Liver (tissue), 9 donors: ENCODE measurements around the gene PCDHGA12. TPM values are rescaled to one million over a fixed set of nuclear protein-coding genes. Genes with fewer than 3 reads are reported as not detected.

ENCODE experiments used
- DNase-seq: peaks from one replicate; pipeline ENCODE4 v3.0.0-alpha.2; 2017; ENCODE audit warnings: low spot score
- H3K27ac ChIP-seq, 2 donors: one replicate each; pipeline ENCODE4 v1.7.0; 2013; ENCODE audit warnings: inconsistent platforms in 2 of 2, low read length in 2 of 2, control low read depth in 1 of 2, low read depth in 1 of 2, mild to moderate bottlenecking in 1 of 2
- H3K27me3 ChIP-seq, 4 donors: one replicate each; pipeline versions ENCODE4 v1.6.1 to v1.7.0; 2013; ENCODE audit warnings: low read length in 3 of 4, inconsistent platforms in 1 of 4, mild to moderate bottlenecking in 1 of 4, moderate library complexity in 1 of 4; ENCODE audit not compliant: control insufficient read depth in 4 of 4, insufficient read depth in 4 of 4
- H3K36me3 ChIP-seq, 4 donors: one replicate each; pipeline versions ENCODE4 v1.6.1 to v1.7.0; 2013; ENCODE audit warnings: low read length in 3 of 4, mild to moderate bottlenecking in 3 of 4, low read depth in 1 of 4, moderate library complexity in 1 of 4; ENCODE audit not compliant: control insufficient read depth in 4 of 4, insufficient read depth in 3 of 4
- H3K4me1 ChIP-seq, 4 donors: one replicate each; pipeline versions ENCODE4 v1.6.1 to v1.7.0; 2013; ENCODE audit warnings: low read length in 3 of 4, mild to moderate bottlenecking in 3 of 4, moderate library complexity in 1 of 4; ENCODE audit not compliant: control insufficient read depth in 4 of 4, insufficient read depth in 4 of 4
- H3K4me3 ChIP-seq, 3 donors: one replicate each; pipeline versions ENCODE4 v1.6.1 to v1.7.0; 2013; ENCODE audit warnings: low read length in 3 of 3, control low read depth in 1 of 3, low read depth in 1 of 3, mild to moderate bottlenecking in 1 of 3
- H3K9ac ChIP-seq, 2 donors: one replicate each; pipeline ENCODE4 v1.7.0; 2013; ENCODE audit warnings: low read length in 2 of 2, mild to moderate bottlenecking in 2 of 2, moderate library complexity in 2 of 2, control low read depth in 1 of 2, low read depth in 1 of 2
- H3K9me3 ChIP-seq, 4 donors: one replicate each; pipeline versions ENCODE4 v1.6.1 to v1.7.0; 2013; ENCODE audit warnings: low read length in 3 of 4; ENCODE audit not compliant: control insufficient read depth in 4 of 4
- ATF3 ChIP-seq: IDR thresholded peaks from 2 replicates; pipeline ENCODE4 v1.6.1; 2016; ENCODE audit warnings: antibody characterized with exemption
- EGR1 ChIP-seq, 2 donors: IDR thresholded peaks; 2 replicates each; pipeline ENCODE4 v1.6.1; 2016 to 2018; ENCODE audit warnings: antibody characterized with exemption in 2 of 2, low read depth in 2 of 2
- FOXA1 ChIP-seq: IDR thresholded peaks from 2 replicates; pipeline ENCODE4 v1.6.1; 2016; ENCODE audit warnings: antibody characterized with exemption
- FOXA2 ChIP-seq: IDR thresholded peaks from 2 replicates; pipeline ENCODE4 v1.6.1; 2016; ENCODE audit warnings: antibody characterized with exemption
- HNF4A ChIP-seq, 2 donors: conservative IDR thresholded peaks; 2 replicates each; pipeline ENCODE4 v1.6.1; 2016; ENCODE audit warnings: antibody characterized with exemption in 2 of 2, mild to moderate bottlenecking in 2 of 2
- HNF4G ChIP-seq: IDR thresholded peaks from 2 replicates; pipeline ENCODE4 v1.6.1; 2016; ENCODE audit warnings: antibody characterized with exemption
- JUND ChIP-seq, 2 donors: IDR thresholded peaks; 2 replicates each; pipeline ENCODE4 v1.6.1; 2016; ENCODE audit warnings: antibody characterized with exemption in 2 of 2
- NR2F2 ChIP-seq: IDR thresholded peaks from 2 replicates; pipeline ENCODE4 v1.6.1; 2016; ENCODE audit warnings: antibody characterized with exemption
- RAD21 ChIP-seq, 2 donors: IDR thresholded peaks; 2 replicates each; pipeline ENCODE4 v1.6.1; 2016; ENCODE audit warnings: antibody characterized with exemption in 2 of 2, mild to moderate bottlenecking in 2 of 2
- REST ChIP-seq: IDR thresholded peaks from 2 replicates; pipeline ENCODE4 v1.6.1; 2016; ENCODE audit warnings: antibody characterized with exemption, mild to moderate bottlenecking
- RXRA ChIP-seq, 2 donors: IDR thresholded peaks; 2 replicates each; pipeline ENCODE4 v1.6.1; 2017 to 2018; ENCODE audit warnings: antibody characterized with exemption in 2 of 2, mild to moderate bottlenecking in 1 of 2
- SP1 ChIP-seq: IDR thresholded peaks from 2 replicates; pipeline ENCODE4 v1.6.1; 2018; ENCODE audit warnings: antibody characterized with exemption, mild to moderate bottlenecking
- TAF1 ChIP-seq: conservative IDR thresholded peaks from 2 replicates; pipeline ENCODE4 v1.6.1; 2016; ENCODE audit warnings: antibody characterized with exemption, mild to moderate bottlenecking
- YY1 ChIP-seq: IDR thresholded peaks from 2 replicates; pipeline ENCODE4 v1.6.1; 2016; ENCODE audit warnings: antibody characterized with exemption, mild to moderate bottlenecking
- WGBS: extraction: QIAGEN DNeasy Blood & Tissue Kit; methylation state at CpG from one replicate; pipeline ENCODE4 v1.1.7; 2013; 5-methylcytosine and 5-hydroxymethylcytosine counted together
- polyA plus RNA-seq, 2 donors: library from polyadenylated mRNA; stranded (reverse) in 1 of 2; unstranded in 1 of 2; fragments of 200-250 nt in 1 of 2; fragments of >200 nt in 1 of 2; fragmentation: Nextera tagmentation in 1 of 2; extraction: Ambion mirVana in 1 of 2; gene quantifications; one replicate each; pipeline versions ENCODE4 v1.2.1 to v1.2.3, GENCODE V29; 2013 to 2015
- total RNA-seq, 2 donors: library from RNA; depleted of rRNA; stranded (reverse); fragments of >200 nt; gene quantifications; one replicate each; pipeline ENCODE4 v1.2.3, GENCODE V29; 2014
- TF ChIP-seq, protein P1 (sequence below): fragments of 150-350 bp; IDR thresholded peaks from 2 replicates; pipeline ENCODE4 v1.5.1; 2017; ENCODE audit warnings: improper control_type of control experiment, low read depth, low read length; ENCODE audit not compliant: missing input control
- TF ChIP-seq, protein P2 (sequence below): IDR thresholded peaks from 2 replicates; pipeline ENCODE4 v1.6.1; 2016; ENCODE audit warnings: antibody characterized with exemption
- donor health status: healthy.
- donor health status: healthy.
- donor health status: healthy.
- donor health status: healthy.
- donor health status: healthy.

PCDHGA12 gene
- total RNA-seq (1 to 10 TPM in 1 of 2 donors, under 1 TPM in 1; 0.37 to 1.9 TPM), polyA plus RNA-seq (under 1 TPM; 0.39 to 0.74 TPM)

- Histone ChIP-seq H3K27ac (no peak within 1 kb of the TSS), H3K9ac (no peak within 1 kb of the TSS), H3K27me3 (no peaks in the 10 kb centered on the region), H3K36me3 (peaks cover 0 to 4% (median 0%) of the 10 kb centered on the region in 4 donors), H3K9me3 (peaks cover 45 to 78% (median 51%) of the 10 kb centered on the region in 4 donors), H3K4me1 (peaks cover 0 to 11% (median 2%) of the 10 kb centered on the region in 4 donors), H3K4me3 (peak within 1 kb of the TSS; percentile 15 to 72 (median 62))
- peak; percentile 55 to 76 for TF ChIP-seq RAD21 (IDR thresholded peaks at IDR 0.05)
- TF ChIP-seq, protein P1, sequence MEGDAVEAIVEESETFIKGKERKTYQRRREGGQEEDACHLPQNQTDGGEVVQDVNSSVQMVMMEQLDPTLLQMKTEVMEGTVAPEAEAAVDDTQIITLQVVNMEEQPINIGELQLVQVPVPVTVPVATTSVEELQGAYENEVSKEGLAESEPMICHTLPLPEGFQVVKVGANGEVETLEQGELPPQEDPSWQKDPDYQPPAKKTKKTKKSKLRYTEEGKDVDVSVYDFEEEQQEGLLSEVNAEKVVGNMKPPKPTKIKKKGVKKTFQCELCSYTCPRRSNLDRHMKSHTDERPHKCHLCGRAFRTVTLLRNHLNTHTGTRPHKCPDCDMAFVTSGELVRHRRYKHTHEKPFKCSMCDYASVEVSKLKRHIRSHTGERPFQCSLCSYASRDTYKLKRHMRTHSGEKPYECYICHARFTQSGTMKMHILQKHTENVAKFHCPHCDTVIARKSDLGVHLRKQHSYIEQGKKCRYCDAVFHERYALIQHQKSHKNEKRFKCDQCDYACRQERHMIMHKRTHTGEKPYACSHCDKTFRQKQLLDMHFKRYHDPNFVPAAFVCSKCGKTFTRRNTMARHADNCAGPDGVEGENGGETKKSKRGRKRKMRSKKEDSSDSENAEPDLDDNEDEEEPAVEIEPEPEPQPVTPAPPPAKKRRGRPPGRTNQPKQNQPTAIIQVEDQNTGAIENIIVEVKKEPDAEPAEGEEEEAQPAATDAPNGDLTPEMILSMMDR: peak; percentile 16
- TF ChIP-seq RXRA (IDR thresholded peaks at IDR 0.05): no peak
- 14% methylated on average over 33 of the region's 33 CpGs for WGBS
- no peak for DNase-seq
These were observed at the start of gene PCDHGA12 for GRCh38 chr5:141430332-141431113. TSS of gene PCDHGA12 (plus strand) at chr5:141430507. CDS start at chr5:141430760, 253 bp downstream.

DNA sequence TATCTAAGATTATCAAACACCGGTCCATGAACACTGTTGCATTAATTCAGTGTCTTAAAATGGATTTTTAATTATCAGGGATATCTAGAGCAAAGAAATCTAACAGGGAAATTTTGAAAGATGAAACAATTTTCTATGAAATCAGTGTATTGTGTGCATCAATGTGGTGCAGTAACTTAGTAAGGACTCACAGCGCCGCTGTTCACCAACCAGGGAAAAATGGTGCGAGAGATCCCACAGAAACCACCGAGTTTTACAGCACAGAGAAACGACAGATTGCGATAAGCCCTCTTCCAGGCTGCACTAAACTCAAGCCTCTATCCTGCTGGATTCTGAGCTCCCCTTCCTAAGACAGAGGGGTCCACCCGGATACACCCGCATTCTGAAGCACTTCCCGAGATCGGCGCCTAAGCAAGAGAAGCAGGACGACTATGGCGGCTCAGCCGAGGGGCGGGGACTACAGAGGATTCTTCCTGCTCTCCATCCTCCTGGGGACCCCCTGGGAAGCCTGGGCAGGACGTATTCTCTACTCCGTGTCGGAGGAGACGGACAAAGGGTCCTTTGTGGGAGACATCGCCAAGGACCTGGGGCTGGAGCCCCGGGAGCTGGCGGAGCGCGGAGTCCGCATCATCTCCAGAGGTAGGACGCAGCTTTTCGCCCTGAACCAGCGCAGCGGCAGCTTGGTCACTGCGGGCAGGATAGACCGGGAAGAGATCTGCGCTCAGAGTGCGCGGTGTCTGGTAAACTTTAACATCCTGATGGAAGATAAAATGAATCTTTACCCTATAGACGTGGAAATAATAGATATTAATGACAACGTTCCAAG is 47.6 kb upstream of the PCDHGA12 start, which contains the start of gene PCDHGA7:
Gene PCDHGA7 (plus strand): TSS at position 274 of the 826 bp plus-strand sequence. CDS start 158 bp downstream, at position 432.
- no peaks in the 10 kb centered on the region for H3K36me3 ChIP-seq
- H3K9ac ChIP-seq: no peak within 1 kb of the TSS
- H3K4me3 ChIP-seq: peak within 1 kb of the TSS; percentile 1 to 69 (median 63)
- H3K27ac ChIP-seq: no peak within 1 kb of the TSS
- 16% methylated on average over 37 of the region's 37 CpGs for WGBS
- peaks cover 21 to 67% (median 33%) of the 10 kb centered on the region in 4 donors for H3K9me3 ChIP-seq
- no peaks in the 10 kb centered on the region for H3K4me1 ChIP-seq
- peaks cover 0 to 6% (median 0%) of the 10 kb centered on the region in 4 donors for H3K27me3 ChIP-seq
- TF ChIP-seq HNF4G (no peak), FOXA2 (no peak), FOXA1 (no peak), YY1 (no peak), JUND (IDR thresholded peaks at IDR 0.05) (no peak), ATF3 (no peak), SP1 (no peak), EGR1 (IDR thresholded peaks at IDR 0.05; ENCODE audit: low read depth in 2 of 2) (no peak), NR2F2 (no peak), TAF1 (no peak), RAD21 (IDR thresholded peaks at IDR 0.05) (no peak), HNF4A (conservative IDR thresholded peaks at IDR 0.05) (no peak), RXRA (IDR thresholded peaks at IDR 0.05) (no peak), REST (no peak)
- TF ChIP-seq, protein P2, sequence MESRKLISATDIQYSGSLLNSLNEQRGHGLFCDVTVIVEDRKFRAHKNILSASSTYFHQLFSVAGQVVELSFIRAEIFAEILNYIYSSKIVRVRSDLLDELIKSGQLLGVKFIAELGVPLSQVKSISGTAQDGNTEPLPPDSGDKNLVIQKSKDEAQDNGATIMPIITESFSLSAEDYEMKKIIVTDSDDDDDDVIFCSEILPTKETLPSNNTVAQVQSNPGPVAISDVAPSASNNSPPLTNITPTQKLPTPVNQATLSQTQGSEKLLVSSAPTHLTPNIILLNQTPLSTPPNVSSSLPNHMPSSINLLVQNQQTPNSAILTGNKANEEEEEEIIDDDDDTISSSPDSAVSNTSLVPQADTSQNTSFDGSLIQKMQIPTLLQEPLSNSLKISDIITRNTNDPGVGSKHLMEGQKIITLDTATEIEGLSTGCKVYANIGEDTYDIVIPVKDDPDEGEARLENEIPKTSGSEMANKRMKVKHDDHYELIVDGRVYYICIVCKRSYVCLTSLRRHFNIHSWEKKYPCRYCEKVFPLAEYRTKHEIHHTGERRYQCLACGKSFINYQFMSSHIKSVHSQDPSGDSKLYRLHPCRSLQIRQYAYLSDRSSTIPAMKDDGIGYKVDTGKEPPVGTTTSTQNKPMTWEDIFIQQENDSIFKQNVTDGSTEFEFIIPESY: no peak
- DNase-seq: no peak
